Mammary epithelial cell (primary cell): ENCODE results near the gene PIGW.

Experiments
- EZH2 ChIP-seq: IDR thresholded peaks from 2 replicates; pipeline ENCODE4 v1.6.1; 2012; ENCODE audit warnings: low read length, inconsistent platforms, borderline replicate concordance
- TF ChIP-seq, protein P1 (sequence below), 2 donors: IDR thresholded peaks in 1 of 2; conservative IDR thresholded peaks in 1 of 2; 2 replicates each; pipeline ENCODE4 v1.5.1; 2011 to 2012; ENCODE audit warnings: inconsistent platforms in 2 of 2, low read length in 2 of 2, mild to moderate bottlenecking in 2 of 2, control low read depth in 1 of 2, low read depth in 1 of 2; ENCODE audit not compliant: insufficient read depth in 1 of 2; ENCODE audit errors: extremely low read depth in 1 of 2

DNA sequence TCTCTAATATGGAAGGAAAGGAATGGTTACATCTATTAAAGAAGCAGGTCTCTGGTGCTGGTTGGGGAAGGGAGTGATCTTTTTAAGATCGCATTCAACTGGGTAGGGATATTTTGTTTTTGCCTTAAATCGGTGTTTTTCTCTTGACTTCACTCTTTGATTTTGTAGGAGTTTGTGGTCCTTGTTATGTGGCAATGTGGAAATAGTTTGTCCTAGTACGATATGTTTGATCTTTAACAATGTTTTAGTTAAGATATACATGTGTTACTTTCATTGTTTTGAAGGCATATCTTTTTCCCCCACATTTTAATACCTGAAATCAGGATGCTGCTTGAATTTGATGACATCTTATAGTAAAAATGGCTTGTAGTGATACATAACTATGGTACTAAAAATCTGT is 18.7 kb downstream of the PIGW start:
- TF ChIP-seq, protein P1, sequence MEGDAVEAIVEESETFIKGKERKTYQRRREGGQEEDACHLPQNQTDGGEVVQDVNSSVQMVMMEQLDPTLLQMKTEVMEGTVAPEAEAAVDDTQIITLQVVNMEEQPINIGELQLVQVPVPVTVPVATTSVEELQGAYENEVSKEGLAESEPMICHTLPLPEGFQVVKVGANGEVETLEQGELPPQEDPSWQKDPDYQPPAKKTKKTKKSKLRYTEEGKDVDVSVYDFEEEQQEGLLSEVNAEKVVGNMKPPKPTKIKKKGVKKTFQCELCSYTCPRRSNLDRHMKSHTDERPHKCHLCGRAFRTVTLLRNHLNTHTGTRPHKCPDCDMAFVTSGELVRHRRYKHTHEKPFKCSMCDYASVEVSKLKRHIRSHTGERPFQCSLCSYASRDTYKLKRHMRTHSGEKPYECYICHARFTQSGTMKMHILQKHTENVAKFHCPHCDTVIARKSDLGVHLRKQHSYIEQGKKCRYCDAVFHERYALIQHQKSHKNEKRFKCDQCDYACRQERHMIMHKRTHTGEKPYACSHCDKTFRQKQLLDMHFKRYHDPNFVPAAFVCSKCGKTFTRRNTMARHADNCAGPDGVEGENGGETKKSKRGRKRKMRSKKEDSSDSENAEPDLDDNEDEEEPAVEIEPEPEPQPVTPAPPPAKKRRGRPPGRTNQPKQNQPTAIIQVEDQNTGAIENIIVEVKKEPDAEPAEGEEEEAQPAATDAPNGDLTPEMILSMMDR (conservative IDR thresholded peaks at IDR 0.05 in 1 of 2, IDR thresholded peaks at IDR 0.05 in 1 of 2; ENCODE audit: extremely low read depth in 1 of 2, insufficient read depth in 1 of 2, low read depth in 1 of 2, low read length in 2 of 2), result no peak
- no peak for TF ChIP-seq EZH2
